HepG2 (cell line): ENCODE data around the gene ETF1. TPM values are rescaled to one million over a fixed set of nuclear protein-coding genes. Genes with fewer than 3 reads are reported as not detected.
A peak's percentile ranks its signal among the peaks of the same experiment; 100 is the strongest.

Experiments
- ATF5 ChIP-seq: sonication (generic); formaldehyde crosslinking; IDR thresholded peaks from 2 replicates; pipeline ENCODE4 v1.4.0; 2020; ENCODE audit warnings: mild to moderate bottlenecking, low read depth, missing genetic modification reagents
- BRD4 ChIP-seq: sonication (generic); formaldehyde crosslinking; IDR thresholded peaks from 2 replicates; pipeline ENCODE4 v1.4.0; 2020; ENCODE audit warnings: missing genetic modification reagents
- DZIP1 ChIP-seq: sonication (generic); formaldehyde crosslinking; IDR thresholded peaks from 2 replicates; pipeline ENCODE4 v1.5.0; 2020; ENCODE audit warnings: mild to moderate bottlenecking, missing genetic modification reagents
- FOXA1 ChIP-seq, 2 experiments: fragments of 450-650 bp in 1 of 2; sonication (generic) in 1 of 2; formaldehyde crosslinking in 1 of 2; IDR thresholded peaks; 2 replicates each; pipeline versions ENCODE4 v1.4.0 to v1.6.1; 2016 to 2020; ENCODE audit warnings: missing genetic modification reagents in 1 of 2
- FOXA3 ChIP-seq: IDR thresholded peaks from 2 replicates; pipeline ENCODE4 v1.6.1; 2016; ENCODE audit warnings: missing genetic modification reagents, missing compliant biosample characterization
- HNF1A ChIP-seq, 2 experiments: sonication (generic) in 1 of 2; formaldehyde crosslinking in 1 of 2; IDR thresholded peaks; 2 replicates each; pipeline versions ENCODE4 v1.4.0 to v1.6.1; 2016 to 2020; ENCODE audit warnings: borderline replicate concordance in 1 of 2, low read depth in 1 of 2, mild to moderate bottlenecking in 1 of 2, missing genetic modification reagents in 1 of 2
- MBD4 ChIP-seq: IDR thresholded peaks from 2 replicates; pipeline ENCODE4 v1.6.1; 2012; ENCODE audit warnings: low read length, inconsistent platforms, borderline replicate concordance
- RBFOX2 ChIP-seq: fragments of 200-400 bp; formaldehyde crosslinking; IDR thresholded peaks from 2 replicates; pipeline ENCODE4 v1.6.1; 2017; ENCODE audit warnings: low read depth, mild to moderate bottlenecking, low read length
- REXO4 ChIP-seq: sonication (generic); formaldehyde crosslinking; IDR thresholded peaks from 2 replicates; pipeline ENCODE4 v1.8.0; 2022; ENCODE audit warnings: missing genetic modification reagents, mild to moderate bottlenecking, borderline replicate concordance
- SAP130 ChIP-seq: IDR thresholded peaks from 2 replicates; pipeline ENCODE4 v1.6.1; 2016; ENCODE audit warnings: low read depth
- SMARCC2 ChIP-seq: fragments of 450-650 bp; IDR thresholded peaks from 2 replicates; pipeline ENCODE4 v1.6.1; 2017; ENCODE audit warnings: antibody characterized with exemption, mild to moderate bottlenecking
- STAT5B ChIP-seq: sonication (generic); formaldehyde crosslinking; IDR thresholded peaks from 2 replicates; pipeline ENCODE4 v1.4.0; 2020; ENCODE audit warnings: missing genetic modification reagents
- TRIM24 ChIP-seq: sonication (generic); formaldehyde crosslinking; IDR thresholded peaks from 2 replicates; pipeline ENCODE4 v1.8.0; 2022; ENCODE audit warnings: mild to moderate bottlenecking, missing genetic modification reagents
- ZFP82 ChIP-seq: sonication (generic); formaldehyde crosslinking; IDR thresholded peaks from 2 replicates; pipeline ENCODE4 v1.5.1; 2020; ENCODE audit warnings: mild to moderate bottlenecking, missing genetic modification reagents, borderline replicate concordance
- polyA plus RNA-seq, 8 experiments: library from polyadenylated mRNA; depleted of rRNA in 3 of 8; stranded (reverse) in 7 of 8; unstranded in 1 of 8; fragments of >200 nt; fragmentation: Illumina TruSeq in 4 of 8; extraction: Trizol in 4 of 8; gene quantifications; 2 replicates each; pipeline versions ENCODE4 v1.2.1 to v1.2.3, GENCODE V29; 2011 to 2016; ENCODE audit warnings: low read depth in 4 of 8, missing spikeins in 1 of 8, mixed read lengths in 1 of 8; ENCODE audit not compliant: insufficient read depth in 1 of 8
- total RNA-seq, 5 experiments: library from RNA; depleted of rRNA; stranded (reverse); fragments of >200 nt; fragmentation: Illumina TruSeq; extraction: Trizol; gene quantifications; 2 replicates each; pipeline ENCODE4 v1.2.3, GENCODE V29; 2016; ENCODE audit warnings: low read depth in 1 of 5
- TF ChIP-seq, protein P1 (sequence below): sonication (generic); formaldehyde crosslinking; conservative IDR thresholded peaks from 2 replicates; pipeline ENCODE4 v1.4.0; 2020; ENCODE audit warnings: missing genetic modification reagents

Gene ETF1
- total and polyA plus RNA-seq, 2 of the 13 experiments (the other 11 are each of a cell fraction or from before 2014, with no cell fraction given): 52.1 to 184 TPM

DNA sequence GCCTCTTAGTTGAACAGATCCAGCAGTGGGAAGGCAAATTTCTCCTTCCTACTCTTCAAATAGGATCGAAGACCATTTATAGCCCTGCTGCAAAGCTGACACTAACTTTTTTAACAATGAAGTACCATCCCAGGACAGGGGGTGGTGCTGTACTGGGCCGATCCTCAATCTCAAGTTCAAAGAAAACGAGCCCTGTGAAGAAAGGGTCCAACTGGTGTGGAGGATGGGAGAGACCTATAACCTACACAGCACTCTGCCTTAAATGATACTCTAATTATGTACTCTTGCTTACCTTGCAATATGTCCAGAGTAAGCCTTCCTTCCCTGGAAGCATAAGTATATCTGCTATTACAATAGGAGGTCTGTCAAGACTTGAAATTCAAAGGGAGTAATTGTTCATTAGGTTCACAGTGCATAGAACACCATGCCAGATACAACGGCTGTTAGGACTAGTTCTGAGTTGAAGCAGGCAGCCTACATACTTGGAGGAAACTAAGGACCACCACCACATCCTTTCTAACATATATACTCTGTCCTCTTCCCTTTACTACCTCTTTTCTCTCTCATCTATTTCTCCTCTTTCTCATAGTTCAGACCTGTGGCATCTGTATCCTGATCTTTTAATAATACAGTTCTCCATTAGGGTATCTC, 6.2 kb downstream of the ETF1 start (continued):
- no peak for TF ChIP-seq BRD4 (CRISPR knock-in tag)
- no peak for TF ChIP-seq STAT5B (CRISPR knock-in tag)
- peak; percentile 69 for TF ChIP-seq RBFOX2
- TF ChIP-seq SAP130 (CRISPR knock-in tag): peak; percentile 17; the same call in 1 of the 2 replicates
- TF ChIP-seq, protein P1, sequence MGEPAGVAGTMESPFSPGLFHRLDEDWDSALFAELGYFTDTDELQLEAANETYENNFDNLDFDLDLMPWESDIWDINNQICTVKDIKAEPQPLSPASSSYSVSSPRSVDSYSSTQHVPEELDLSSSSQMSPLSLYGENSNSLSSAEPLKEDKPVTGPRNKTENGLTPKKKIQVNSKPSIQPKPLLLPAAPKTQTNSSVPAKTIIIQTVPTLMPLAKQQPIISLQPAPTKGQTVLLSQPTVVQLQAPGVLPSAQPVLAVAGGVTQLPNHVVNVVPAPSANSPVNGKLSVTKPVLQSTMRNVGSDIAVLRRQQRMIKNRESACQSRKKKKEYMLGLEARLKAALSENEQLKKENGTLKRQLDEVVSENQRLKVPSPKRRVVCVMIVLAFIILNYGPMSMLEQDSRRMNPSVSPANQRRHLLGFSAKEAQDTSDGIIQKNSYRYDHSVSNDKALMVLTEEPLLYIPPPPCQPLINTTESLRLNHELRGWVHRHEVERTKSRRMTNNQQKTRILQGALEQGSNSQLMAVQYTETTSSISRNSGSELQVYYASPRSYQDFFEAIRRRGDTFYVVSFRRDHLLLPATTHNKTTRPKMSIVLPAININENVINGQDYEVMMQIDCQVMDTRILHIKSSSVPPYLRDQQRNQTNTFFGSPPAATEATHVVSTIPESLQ (CRISPR knock-in tag): no peak
- no peak for TF ChIP-seq ATF5 (CRISPR knock-in tag)
- TF ChIP-seq TRIM24 (CRISPR knock-in tag): no peak
- TF ChIP-seq SMARCC2: no peak
- TF ChIP-seq FOXA3 (CRISPR knock-in tag): no peak
- no peak for TF ChIP-seq DZIP1
- no peak for TF ChIP-seq MBD4
- no peak for TF ChIP-seq FOXA1 (IDR thresholded peaks at IDR 0.05)
- no peak for TF ChIP-seq FOXA1 (CRISPR knock-in tag; IDR thresholded peaks at IDR 0.05)
- no peak for TF ChIP-seq HNF1A (IDR thresholded peaks at IDR 0.05; ENCODE audit: low read depth)
- TF ChIP-seq HNF1A (CRISPR knock-in tag; IDR thresholded peaks at IDR 0.05; ENCODE audit: borderline replicate concordance): no peak
- no peak for TF ChIP-seq REXO4 (CRISPR knock-in tag)
- no peak for TF ChIP-seq ZFP82 (CRISPR knock-in tag)
